Dedifferentiated amniotic fluid mesenchymal stem cell (primary cell): ENCODE data around the gene SYN1.

Experiments used
- DNase-seq: peaks from one replicate; pipeline ENCODE4 v3.0.0-alpha.2; 2016; ENCODE audit errors: extremely low spot score

The SYN1 gene

DNA sequence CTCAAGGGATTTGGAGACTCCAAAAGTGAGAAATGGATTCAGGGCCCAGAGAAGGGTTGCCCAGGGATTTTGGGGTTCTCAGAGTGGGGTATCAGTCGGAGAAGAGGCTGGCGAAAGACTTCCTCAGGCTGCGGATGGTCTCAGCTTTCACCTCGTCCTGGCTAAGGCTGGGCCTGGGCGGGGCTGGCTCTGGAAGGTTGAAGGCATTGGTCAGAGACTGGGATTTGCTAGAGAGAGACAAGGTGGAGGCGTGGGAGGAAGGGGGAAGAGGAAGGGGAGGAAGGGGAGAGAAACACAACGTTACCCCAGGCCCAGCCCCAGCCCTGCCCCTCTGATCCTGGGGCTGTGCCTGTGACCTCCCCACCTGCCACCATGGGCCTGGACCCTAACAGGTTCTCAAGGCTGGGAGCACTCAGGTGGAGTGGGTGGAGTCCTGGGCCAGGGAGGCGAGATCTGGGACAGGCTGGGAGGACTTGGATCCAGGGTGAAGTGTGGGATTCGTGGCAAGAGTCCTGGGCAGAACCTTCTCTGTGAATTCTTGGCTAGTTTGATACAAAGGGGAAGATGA lies 46.8 kb downstream of the SYN1 start:
- no peak for DNase-seq

DNA sequence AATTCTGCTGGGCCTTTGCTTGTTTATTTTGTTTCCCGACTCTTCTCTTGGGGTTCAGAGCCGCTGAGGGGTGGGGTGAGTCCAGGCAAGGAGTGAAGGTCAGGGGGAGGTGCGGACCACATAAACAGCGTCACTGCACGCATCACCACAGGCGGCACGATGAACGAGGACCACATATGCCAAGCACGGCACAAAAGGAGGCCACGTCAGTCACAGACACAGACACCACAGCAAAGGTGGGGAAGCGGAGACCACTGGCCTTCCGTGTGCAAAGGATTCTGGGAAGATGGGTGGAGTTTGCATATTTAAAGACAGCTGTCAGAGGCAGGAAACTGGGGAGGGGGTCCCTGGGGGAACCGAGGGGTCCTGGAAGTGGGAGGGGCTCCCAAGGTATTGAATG lies 47.8 kb downstream of the SYN1 start:
- DNase-seq: no peak

- DNase-seq: no peak
These were observed 48.4 kb downstream of the SYN1 start for GRCh38 chrX:47571215-47571614.

- DNase-seq: no peak
These were observed 48.9 kb downstream of the SYN1 start for GRCh38 chrX:47570794-47571193.

DNA sequence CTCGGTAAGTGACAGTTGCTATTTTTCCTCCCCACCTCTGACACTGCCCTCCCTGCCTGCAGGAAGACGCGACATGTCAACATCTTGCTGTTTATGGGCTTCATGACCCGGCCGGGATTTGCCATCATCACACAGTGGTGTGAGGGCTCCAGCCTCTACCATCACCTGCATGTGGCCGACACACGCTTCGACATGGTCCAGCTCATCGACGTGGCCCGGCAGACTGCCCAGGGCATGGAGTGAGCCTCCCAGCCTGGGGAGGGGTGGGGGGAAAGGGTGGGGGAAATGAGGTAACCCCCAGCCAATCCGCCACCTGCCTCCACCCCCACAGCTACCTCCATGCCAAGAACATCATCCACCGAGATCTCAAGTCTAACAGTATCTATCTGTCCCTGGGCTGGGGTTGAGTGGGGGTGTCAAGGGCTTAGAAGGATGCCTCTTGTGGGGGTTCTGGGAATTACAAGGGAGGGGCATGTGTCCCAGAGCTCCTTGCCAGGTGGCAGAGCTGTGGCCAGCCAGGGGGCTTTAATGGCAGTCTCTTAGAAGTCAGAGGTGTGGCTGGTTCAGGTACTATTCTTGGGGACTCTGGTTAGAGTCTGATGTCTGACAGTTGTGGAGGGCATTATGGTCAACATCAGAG lies 50.9 kb downstream of the SYN1 start:
- DNase-seq: no peak

DNA sequence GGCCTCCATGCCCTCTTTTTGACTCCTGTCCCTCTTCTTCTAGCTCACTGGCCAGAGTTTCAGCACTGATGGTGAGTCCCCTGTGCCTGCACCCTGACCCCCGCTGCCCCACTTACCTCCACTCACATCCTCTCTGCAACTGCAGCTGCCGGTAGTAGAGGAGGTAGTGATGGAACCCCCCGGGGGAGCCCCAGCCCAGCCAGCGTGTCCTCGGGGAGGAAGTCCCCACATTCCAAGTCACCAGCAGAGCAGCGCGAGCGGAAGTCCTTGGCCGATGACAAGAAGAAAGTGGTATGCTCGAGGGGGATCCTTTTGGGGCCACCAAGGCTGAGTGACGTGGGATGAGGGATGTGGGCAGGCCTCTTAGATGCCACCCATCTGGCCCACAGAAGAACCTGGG lies 52.8 kb downstream of the SYN1 start:
- no peak for DNase-seq

DNA sequence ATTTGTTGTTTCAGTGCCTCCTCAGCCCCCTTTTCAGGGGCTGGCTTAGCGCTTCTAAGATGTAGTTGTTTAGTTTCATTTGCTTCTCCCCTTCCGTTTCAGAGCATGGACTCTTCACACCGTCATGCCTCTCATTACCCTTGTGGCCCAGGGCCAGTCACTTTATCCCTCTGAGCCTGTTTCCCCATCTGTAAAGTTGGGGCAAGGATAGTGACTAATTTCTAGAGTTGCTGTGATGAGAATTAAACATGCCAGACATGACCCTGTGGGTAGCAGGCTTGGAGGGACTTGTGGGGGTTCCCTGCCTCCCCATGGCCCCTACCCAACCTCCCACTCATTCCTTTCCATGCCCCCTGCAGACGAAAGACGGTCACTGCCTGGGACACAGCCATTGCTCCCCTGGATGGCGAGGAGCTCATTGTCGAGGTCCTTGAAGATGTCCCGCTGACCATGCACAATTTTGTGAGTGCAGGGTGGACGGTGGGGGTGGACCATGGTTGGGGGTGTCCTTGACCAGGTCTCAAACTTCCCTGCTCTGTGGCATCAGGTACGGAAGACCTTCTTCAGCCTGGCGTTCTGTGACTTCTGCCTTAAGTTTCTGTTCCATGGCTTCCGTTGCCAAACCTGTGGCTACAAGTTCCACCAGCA lies 55.1 kb downstream of the SYN1 start:
- DNase-seq: no peak

- no peak for DNase-seq
These were observed 55.8 kb downstream of the SYN1 start for GRCh38 chrX:47563801-47564315.

DNA sequence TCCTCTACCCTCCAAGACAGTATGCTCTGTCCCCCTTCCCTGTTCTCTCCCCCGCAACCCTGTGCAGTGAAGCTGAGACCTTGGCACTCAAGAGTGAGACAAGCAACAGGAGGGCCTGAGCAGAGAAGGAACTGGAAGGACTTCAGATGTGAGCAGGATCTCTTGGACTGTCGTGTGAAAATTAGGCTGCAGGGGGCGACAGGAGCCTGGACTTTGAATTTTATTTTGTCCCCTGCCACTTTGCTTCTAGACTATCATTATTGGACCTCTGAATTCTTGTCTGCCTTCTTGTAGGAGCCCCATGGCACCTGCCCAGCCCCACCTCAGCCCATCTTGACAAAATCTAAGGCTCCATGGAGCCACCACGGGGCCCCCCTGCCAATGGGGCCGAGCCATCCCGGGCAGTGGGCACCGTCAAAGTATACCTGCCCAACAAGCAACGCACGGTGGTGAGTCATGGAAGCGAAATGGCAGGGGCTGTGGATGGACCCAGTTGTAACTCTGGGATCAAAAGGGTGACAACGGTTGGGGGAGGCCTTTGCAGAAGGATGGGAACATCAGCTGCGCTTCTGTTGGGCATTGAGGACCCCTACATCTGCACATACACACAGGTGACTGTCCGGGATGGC lies 56.9 kb downstream of the SYN1 start:
- DNase-seq: no peak

GRCh38 chrX:47561659-47562151 lies 58.0 kb downstream of the SYN1 start:
- DNase-seq: no peak

GRCh38 chrX:47560934-47561658 lies 58.6 kb downstream of the SYN1 start, which contains the start of gene ARAF:
Gene ARAF (plus strand): TSS chrX:47561205. CDS start chrX:47562968, 1,763 bp downstream.
- peak; percentile 98 for DNase-seq

DNA sequence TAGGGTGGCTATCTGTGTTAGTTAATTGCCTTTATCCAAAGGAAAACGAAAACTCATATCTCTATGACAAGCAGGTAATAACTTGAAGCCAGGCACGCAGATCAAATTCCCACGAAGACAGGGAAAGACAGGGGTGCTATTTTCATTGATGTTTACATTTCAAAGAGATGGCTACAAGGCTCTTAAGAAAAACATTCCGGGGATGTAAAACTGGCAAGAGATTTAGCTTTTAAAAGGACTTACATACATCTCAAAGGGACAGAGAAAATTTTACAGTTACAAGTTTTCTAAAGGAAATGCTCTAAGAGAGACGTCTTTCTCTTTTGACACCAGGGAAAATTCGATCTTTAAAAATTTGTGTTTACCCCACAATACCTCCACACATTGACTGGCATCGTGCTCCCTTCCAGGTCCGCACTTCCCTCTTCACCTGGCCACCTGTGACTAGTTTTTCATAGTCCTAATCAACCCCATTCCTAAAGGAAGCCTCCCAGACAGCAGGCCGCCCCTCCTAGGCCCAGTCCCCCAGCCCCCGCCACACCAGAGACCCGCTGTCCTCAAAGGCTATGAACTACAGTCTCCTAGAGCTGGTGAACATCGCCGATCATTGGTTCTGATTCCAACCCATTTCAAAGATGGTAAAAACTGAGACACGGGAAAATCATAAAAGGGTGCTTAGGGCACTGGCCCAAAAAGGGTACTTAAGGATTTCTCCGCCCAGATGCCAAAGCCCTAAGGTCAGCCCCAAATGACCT lies 59.3 kb downstream of the SYN1 start:
- no peak for DNase-seq

- DNase-seq: no peak
These were observed 61.2 kb downstream of the SYN1 start for GRCh38 chrX:47558436-47558835.

DNA sequence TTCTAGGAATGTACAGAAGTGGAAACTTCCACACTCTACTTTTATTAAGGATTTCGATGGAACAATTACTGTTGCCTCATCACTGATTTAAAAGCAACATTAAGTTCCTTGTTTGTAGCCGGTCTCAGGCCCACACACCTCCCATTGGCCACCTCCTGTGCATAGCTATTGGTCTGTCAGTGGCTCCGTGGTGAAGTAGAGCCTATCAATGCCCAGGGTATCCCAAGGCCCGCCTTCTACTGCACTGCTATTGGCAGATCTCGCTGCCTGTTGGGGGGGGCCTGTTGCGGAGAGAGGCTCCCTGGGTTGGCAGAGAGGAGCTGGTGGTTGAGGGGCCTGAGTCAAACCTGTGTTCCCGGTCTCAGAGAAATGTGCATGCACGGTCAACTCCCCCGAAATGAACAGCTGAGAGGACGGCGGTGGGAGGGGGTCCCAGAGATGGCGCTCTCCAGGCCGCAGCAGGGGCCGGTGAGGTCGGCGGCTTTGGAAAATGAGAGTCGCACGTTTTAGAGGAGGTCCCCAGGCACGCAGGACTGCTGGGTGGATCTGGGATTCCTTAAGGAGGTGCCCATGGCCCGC lies 63.5 kb downstream of the SYN1 start:
- DNase-seq: peak; percentile 92

GRCh38 chrX:47543496-47543895 lies 76.2 kb downstream of the SYN1 start:
- no peak for DNase-seq

GRCh38 chrX:47540754-47541538 lies 78.7 kb downstream of the SYN1 start:
- peak; percentile 86 for DNase-seq

GRCh38 chrX:47539860-47540259 lies 79.8 kb downstream of the SYN1 start:
- DNase-seq: no peak

GRCh38 chrX:47530049-47530448 lies 89.6 kb downstream of the SYN1 start:
- no peak for DNase-seq

DNA sequence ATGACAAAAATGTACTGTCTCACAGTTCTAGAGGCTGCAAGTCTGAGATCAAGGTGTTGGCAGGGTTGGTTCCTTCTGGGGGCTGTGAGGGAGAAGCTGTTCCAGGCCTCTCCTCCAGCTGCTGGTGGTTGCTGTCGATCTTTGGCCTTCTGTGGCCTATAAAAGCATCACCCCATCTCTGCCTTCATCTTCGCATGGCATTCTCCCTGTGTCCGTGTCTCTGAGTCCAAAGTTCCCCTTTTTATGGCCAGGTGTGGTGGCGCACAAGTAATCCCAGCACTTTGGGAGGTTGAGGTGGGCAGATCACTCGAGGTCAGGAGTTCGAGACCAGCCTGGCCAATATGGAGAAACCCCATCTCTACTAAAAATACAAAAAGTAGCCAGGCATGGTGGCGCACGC lies 90.1 kb downstream of the SYN1 start:
- DNase-seq: no peak

- no peak for DNase-seq
These were observed 95.9 kb downstream of the SYN1 start for GRCh38 chrX:47523713-47524166.
